HL-60 (cell line): ENCODE data around the gene CLSTN3.

Experiments used
- DNase-seq, 2 experiments: peaks; one replicate each; pipeline ENCODE4 v3.0.0-alpha.2; 2010 to 2020; ENCODE audit warnings: low read depth in 1 of 2, low spot score in 1 of 2
- H3K27ac ChIP-seq: fragments of 250-450 bp; sonication (Bioruptor Pico); replicated peaks from 2 replicates; pipeline ENCODE4 v1.5.1; 2020; ENCODE audit warnings: mild to moderate bottlenecking, moderate library complexity
- H3K27me3 ChIP-seq: fragments of 250-450 bp; sonication (Bioruptor Pico); 2 replicates; pipeline ENCODE4 v1.5.1; 2021; ENCODE audit warnings: mild to moderate bottlenecking, moderate library complexity; ENCODE audit not compliant: insufficient read depth, poor library complexity, severe bottlenecking
- H3K4me3 ChIP-seq: replicated peaks from 2 replicates; pipeline ENCODE4 v1.5.1; 2011; ENCODE audit warnings: mild to moderate bottlenecking, control low read depth, low read length; ENCODE audit not compliant: insufficient read depth
- CTCF ChIP-seq: IDR thresholded peaks from one replicate; pipeline ENCODE4 v1.5.1; 2011; ENCODE audit warnings: low read length, control low read depth, inconsistent platforms; ENCODE audit not compliant: insufficient read depth
- GABPA ChIP-seq: IDR thresholded peaks from 2 replicates; pipeline ENCODE4 v1.6.1; 2012; ENCODE audit warnings: low read depth
- POLR2AphosphoS5 ChIP-seq: IDR thresholded peaks from 2 replicates; pipeline ENCODE4 v1.6.1; 2012; ENCODE audit warnings: low read depth
- REST ChIP-seq: IDR thresholded peaks from 2 replicates; pipeline ENCODE4 v1.6.1; 2012; ENCODE audit warnings: low read depth; ENCODE audit not compliant: insufficient replicate concordance
- SPI1 ChIP-seq: IDR thresholded peaks from 2 replicates; pipeline ENCODE4 v1.6.1; 2012; ENCODE audit warnings: low read depth, mild to moderate bottlenecking, borderline replicate concordance

The CLSTN3 gene

GRCh38 chr12:7116196-7116595 lies 14.0 kb upstream of the CLSTN3 start:
- H3K27ac ChIP-seq: no peak overlapping the region
- no peak overlapping the region for H3K4me3 ChIP-seq
- DNase-seq: no peak
- TF ChIP-seq GABPA: no peak
- no peak for TF ChIP-seq POLR2AphosphoS5
- TF ChIP-seq CTCF: no peak
- TF ChIP-seq SPI1: no peak
- no peaks in the 10 kb centered on the region for H3K27me3 ChIP-seq

- no peak for TF ChIP-seq REST
- no peak for TF ChIP-seq GABPA
- TF ChIP-seq CTCF: no peak
- TF ChIP-seq SPI1: no peak
- TF ChIP-seq POLR2AphosphoS5: no peak
- no peak overlapping the region for H3K27ac ChIP-seq
- no peak overlapping the region for H3K4me3 ChIP-seq
- no peaks in the 10 kb centered on the region for H3K27me3 ChIP-seq
- DNase-seq: no peak
These were observed 13.3 kb upstream of the CLSTN3 start for GRCh38 chr12:7116916-7117315.

- Histone ChIP-seq H3K27me3 (no peaks in the 10 kb centered on the region), H3K4me3 (no peak overlapping the region), H3K27ac (no peak overlapping the region)
- no peak for TF ChIP-seq REST
- TF ChIP-seq GABPA: no peak
- no peak for TF ChIP-seq SPI1
- TF ChIP-seq POLR2AphosphoS5: no peak
- no peak for TF ChIP-seq CTCF
- no peak for DNase-seq
These were observed 12.5 kb upstream of the CLSTN3 start for GRCh38 chr12:7117670-7118069.

GRCh38 chr12:7118881-7119280 lies 11.3 kb upstream of the CLSTN3 start:
- Histone ChIP-seq H3K27me3 (no peaks in the 10 kb centered on the region), H3K4me3 (no peak overlapping the region), H3K27ac (no peak overlapping the region)
- no peak for TF ChIP-seq POLR2AphosphoS5
- no peak for TF ChIP-seq SPI1
- no peak for TF ChIP-seq REST
- TF ChIP-seq CTCF: no peak
- no peak for TF ChIP-seq GABPA
- peak in 1 of 2 experiments; percentile 30 for DNase-seq
